AG09319 (cell line): Measurements from ENCODE around the gene XXYLT1.

Source experiments
- DNase-seq: peaks from one replicate; pipeline ENCODE4 v3.0.0-alpha.2; 2010; ENCODE audit warnings: low read depth; ENCODE audit errors: extremely low read depth
- TF ChIP-seq, protein P1 (sequence below): IDR thresholded peaks from 2 replicates; pipeline ENCODE4 v1.5.1; 2011; ENCODE audit warnings: low read depth, mild to moderate bottlenecking, inconsistent platforms, low read length, moderate library complexity

The XXYLT1 gene

DNA sequence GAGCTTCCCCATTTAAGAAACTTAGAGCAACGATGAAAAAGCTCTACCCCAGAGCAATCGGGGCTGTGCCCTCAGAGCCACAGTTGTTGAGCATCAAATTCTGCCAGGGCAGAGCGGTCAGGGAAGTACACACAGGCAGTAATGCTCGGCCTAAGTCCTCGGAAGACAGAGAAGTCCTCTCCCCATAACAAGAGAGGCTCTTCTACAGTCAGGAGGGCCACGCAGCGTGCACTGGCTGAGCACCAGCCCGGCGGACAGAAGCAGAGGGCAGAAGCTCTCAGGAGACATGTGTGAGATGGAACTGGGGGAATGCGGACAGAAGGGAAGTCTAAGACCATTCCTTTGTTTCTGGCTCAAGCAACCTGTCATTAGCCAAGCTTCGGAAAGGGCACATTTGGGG is 95.9 kb downstream of the XXYLT1 start:
- TF ChIP-seq, protein P1, sequence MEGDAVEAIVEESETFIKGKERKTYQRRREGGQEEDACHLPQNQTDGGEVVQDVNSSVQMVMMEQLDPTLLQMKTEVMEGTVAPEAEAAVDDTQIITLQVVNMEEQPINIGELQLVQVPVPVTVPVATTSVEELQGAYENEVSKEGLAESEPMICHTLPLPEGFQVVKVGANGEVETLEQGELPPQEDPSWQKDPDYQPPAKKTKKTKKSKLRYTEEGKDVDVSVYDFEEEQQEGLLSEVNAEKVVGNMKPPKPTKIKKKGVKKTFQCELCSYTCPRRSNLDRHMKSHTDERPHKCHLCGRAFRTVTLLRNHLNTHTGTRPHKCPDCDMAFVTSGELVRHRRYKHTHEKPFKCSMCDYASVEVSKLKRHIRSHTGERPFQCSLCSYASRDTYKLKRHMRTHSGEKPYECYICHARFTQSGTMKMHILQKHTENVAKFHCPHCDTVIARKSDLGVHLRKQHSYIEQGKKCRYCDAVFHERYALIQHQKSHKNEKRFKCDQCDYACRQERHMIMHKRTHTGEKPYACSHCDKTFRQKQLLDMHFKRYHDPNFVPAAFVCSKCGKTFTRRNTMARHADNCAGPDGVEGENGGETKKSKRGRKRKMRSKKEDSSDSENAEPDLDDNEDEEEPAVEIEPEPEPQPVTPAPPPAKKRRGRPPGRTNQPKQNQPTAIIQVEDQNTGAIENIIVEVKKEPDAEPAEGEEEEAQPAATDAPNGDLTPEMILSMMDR, result no peak
- DNase-seq, result no peak

DNA sequence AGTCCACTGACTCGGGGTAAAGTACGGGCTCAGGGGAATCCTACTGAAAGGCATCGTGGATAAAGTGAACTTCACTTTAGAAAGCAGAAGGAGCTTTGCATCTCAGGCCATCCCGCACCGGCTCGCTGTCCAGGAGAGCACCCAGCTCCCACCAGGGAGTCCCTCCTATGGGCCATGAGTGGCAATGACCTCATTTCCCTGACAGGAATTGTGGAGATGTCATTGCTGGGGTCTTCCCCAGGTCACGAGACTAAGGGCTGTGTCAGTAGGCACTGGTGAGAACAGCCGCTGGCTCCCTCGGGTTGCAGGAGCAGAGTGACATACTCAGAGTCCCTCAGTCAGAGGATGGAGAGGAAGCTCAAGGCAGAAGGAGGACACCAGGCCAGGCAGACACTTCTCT is 97.3 kb downstream of the XXYLT1 start:
- TF ChIP-seq, protein P1, result no peak
- DNase-seq, result no peak

DNA sequence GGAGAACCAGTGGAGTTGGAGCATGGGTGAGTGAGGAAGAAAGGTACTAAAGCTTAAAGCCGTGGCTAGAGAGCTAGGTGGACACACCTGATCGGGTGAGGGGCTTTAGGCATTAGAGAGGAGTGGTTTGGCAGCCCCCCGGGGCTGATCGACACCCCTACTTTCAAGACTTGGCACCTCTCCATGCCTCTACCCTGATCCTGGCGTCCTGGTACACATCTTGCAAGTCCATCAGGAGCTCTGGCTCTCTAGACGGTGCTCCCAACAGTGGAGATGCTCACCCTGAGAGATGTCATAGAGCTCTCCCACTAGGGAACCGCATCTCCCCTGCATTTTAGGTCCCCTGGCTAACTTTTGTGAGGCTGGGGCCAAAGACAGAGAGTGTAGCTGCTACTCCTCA is 98.1 kb downstream of the XXYLT1 start:
- DNase-seq, result no peak
- TF ChIP-seq, protein P1, result no peak

DNA sequence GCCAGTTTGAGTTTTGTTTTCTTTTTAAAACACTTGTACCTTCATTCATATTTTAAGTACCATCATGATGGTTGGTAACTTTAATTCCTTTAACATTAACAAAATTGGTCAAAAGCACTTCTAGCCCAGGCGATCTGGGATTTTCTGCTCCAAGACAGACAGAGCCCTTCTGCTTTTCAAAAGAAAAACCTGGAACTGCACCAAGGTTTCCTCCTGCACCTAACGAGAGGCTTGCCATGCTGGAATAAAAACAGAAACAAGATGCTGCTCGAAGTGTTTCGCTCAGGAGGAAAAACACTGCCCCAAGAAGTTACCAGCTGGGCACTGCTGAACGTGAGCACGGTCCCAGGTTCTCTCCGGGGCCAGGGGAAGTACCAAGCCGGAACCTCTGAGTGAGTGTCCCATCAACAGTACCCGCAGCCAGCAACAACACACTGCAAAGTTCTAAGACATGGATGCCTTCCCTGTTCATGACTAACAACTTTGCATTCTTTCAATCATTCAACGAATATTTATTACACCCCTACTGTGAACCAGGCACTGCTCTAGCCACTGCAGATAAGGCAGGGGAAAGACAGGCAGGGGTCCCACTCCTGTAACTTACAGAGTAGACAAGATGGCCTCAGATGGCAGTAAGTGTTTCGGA is 98.8 kb downstream of the XXYLT1 start:
- no peak for DNase-seq

DNA sequence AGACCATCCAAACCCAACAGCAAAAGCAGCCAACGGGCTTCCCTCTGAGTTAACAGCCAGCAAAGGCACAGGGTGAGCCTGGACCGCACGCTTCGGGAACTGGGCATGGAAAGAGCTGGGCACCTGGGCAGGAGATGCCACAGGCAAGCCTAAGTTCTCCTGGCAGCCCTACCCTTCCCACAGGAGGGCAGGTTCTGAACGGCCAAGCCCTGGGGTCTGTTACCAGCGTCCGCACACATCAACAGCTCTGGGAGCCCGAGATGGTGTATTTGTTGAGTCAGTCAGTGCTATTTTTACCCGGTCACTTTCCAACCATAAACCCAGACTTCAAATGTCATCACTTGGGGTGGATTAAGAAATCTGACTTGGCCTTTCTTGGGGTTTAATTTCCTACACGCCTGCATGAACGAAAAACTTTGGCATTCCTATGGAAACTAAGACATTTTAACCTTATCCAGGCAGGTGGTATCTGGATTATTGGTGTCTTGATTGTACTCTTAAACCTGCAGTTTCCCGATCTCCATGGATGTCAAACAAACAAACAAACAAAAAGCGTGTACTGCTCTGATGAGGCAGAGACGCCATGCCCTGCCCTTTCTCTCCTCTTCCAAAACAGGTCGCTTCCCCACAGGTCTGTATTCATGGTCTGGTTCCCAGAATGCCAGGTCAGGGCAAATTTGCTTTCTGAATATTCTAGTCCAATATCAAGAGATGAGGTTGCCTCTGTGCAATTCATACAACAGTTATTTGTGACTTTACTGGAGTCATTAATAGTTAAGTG is 99.7 kb downstream of the XXYLT1 start:
- DNase-seq, result no peak
- TF ChIP-seq, protein P1, result no peak

More for the DNA sequence above, 98.8 kb downstream of the XXYLT1 start:
- TF ChIP-seq, protein P1, result no peak

DNA sequence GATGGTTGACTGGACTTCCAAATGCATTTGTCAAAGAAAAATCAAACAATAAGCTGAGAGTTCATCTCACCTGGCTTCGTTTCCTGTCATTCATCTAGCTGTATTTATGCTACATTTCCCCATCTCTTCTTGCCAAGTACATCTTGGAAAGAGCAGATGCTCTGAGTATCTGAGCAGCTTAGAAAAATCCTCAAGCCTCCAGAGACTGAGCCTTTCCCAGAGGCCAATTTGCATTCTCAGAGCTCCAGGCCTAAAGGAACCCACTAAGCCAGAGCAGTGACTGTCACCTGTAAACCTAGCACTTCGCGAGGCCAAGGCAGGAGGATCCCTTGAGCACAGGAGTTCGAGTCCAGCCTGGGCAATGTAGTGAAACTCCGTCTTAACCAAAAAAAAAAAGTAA is 100.5 kb downstream of the XXYLT1 start:
- DNase-seq, result no peak
- TF ChIP-seq, protein P1, result no peak

DNA sequence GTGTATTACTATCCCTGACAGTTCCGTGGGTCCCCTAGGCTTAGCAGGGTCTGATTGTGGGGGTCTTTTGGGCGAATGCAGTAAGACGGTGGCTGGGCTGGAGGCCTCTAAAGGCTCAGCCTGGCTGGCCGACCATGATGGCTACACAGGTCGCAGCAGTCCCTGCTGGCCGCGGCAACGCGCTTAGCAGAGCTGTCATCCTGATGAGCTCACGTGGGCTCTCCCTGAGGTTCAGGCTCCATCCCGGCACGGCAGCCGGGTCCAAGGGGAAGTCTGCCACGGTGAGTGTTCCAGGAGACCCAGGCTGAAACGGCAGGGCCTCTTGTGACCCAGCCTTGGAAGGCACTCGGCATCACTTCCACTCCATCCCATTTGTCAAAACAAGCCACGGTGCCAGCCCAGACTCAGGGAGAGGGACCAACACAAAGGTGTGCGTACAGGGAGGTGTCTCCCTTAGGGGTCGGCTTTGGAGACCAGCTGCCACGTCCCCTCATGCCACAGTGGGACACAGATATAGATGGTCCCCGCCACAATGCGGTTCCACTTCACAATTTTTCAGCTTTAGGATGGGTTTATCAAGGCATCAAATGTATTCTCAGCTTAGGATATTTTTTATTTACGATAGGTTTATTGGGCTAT is 101.8 kb downstream of the XXYLT1 start:
- DNase-seq, result no peak
- TF ChIP-seq, protein P1, result no peak
